IMR-90 (cell line): Measurements from ENCODE around the gene DLD. TPM values are rescaled to one million over a fixed set of nuclear protein-coding genes. Genes with fewer than 3 reads are reported as not detected.

ENCODE experiments used
- BHLHE40 ChIP-seq: fragments of 150-350 bp; IDR thresholded peaks from 2 replicates; pipeline ENCODE4 v1.6.1; 2016; ENCODE audit warnings: mild to moderate bottlenecking, low read depth, low read length
- ELK1 ChIP-seq: fragments of 150-350 bp; IDR thresholded peaks from 2 replicates; pipeline ENCODE4 v1.6.1; 2016; ENCODE audit warnings: low read depth, mild to moderate bottlenecking, low read length, moderate library complexity, borderline replicate concordance
- FOS ChIP-seq: fragments of 150-350 bp; IDR thresholded peaks from 2 replicates; pipeline ENCODE4 v1.6.1; 2016; ENCODE audit warnings: low read depth, low read length
- USF2 ChIP-seq: fragments of 150-350 bp; IDR thresholded peaks from 2 replicates; pipeline ENCODE4 v1.6.1; 2017; ENCODE audit warnings: mild to moderate bottlenecking, antibody characterized with exemption, low read length, low read depth
- polyA plus RNA-seq, 3 experiments: library from polyadenylated mRNA; depleted of rRNA; stranded (reverse); fragments of >200 nt; gene quantifications; 2 replicates each; pipeline ENCODE4 v1.2.3, GENCODE V29; 2012; ENCODE audit warnings: low replicate concordance in 1 of 3
- total RNA-seq: library from RNA; depleted of rRNA; stranded (reverse); fragments of >200 nt; gene quantifications from 2 replicates; pipeline ENCODE4 v1.2.3, GENCODE V29; 2012

The DLD gene
- total and polyA plus RNA-seq, 2 of the 4 experiments (the other 2 are of a cell fraction) = 121 to 361 TPM

- TF ChIP-seq ELK1 (no peak), FOS (no peak), USF2 (0 out of 2 replicates have a peak, but pooled peaks have one; percentile 29), BHLHE40 (no peak; the same call in 1 of the 2 replicates)
Measured at GRCh38 chr7:107890962-107891635, at the start of gene DLD (continued).
